GM10248 (cell line): ENCODE data around the gene LRTM1.

Experiments
- CTCF ChIA-PET: fragments of 300-600 bp; sonication (Branson Sonifier 250); formaldehyde crosslinking; extraction: SDS; loops from one replicate; lab custom pipeline; 2021; ENCODE audit warnings: antibody characterized with exemption; lab: Yijun Ruan, JAX
- POLR2A ChIA-PET: fragments of 350-650 bp; sonication (Branson Sonifier 250); formaldehyde crosslinking; extraction: SDS; loops from one replicate; lab custom pipeline; 2020; ENCODE audit warnings: antibody characterized with exemption; lab: Yijun Ruan, JAX
- DNase-seq: peaks from one replicate; pipeline ENCODE4 v3.0.0; 2012; ENCODE audit errors: extremely low spot score
- TF ChIP-seq, protein P1 (sequence below): IDR thresholded peaks from 2 replicates; pipeline ENCODE4 v1.5.1; 2012; ENCODE audit warnings: mild to moderate bottlenecking, low read depth; ENCODE audit errors: extremely low read depth, missing control alignments, control extremely low read depth

Gene LRTM1

DNA sequence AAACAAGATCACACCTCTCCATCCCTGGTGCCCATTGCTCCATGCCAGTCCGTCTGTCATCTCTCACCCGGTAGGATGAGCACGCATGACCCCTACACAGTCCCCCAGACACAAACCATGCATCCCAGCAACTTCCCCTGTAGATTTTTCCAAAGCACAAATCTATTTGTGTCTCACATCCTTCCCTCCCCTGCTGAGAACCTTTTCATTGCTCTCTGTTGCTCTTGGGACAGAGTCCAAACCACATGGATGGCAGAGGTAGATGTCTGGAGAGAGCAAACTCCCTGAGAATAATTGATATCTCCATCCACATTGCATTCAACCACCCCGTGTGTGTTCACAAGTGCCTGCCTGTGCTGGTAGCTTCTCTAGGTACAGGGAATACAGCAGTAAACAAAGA, 29.9 kb upstream of the LRTM1 start:
- CTCF ChIA-PET, result no interaction called here
- POLR2A ChIA-PET, result no interaction called here
- TF ChIP-seq, protein P1, sequence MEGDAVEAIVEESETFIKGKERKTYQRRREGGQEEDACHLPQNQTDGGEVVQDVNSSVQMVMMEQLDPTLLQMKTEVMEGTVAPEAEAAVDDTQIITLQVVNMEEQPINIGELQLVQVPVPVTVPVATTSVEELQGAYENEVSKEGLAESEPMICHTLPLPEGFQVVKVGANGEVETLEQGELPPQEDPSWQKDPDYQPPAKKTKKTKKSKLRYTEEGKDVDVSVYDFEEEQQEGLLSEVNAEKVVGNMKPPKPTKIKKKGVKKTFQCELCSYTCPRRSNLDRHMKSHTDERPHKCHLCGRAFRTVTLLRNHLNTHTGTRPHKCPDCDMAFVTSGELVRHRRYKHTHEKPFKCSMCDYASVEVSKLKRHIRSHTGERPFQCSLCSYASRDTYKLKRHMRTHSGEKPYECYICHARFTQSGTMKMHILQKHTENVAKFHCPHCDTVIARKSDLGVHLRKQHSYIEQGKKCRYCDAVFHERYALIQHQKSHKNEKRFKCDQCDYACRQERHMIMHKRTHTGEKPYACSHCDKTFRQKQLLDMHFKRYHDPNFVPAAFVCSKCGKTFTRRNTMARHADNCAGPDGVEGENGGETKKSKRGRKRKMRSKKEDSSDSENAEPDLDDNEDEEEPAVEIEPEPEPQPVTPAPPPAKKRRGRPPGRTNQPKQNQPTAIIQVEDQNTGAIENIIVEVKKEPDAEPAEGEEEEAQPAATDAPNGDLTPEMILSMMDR, result no peak
- DNase-seq, result no peak

DNA sequence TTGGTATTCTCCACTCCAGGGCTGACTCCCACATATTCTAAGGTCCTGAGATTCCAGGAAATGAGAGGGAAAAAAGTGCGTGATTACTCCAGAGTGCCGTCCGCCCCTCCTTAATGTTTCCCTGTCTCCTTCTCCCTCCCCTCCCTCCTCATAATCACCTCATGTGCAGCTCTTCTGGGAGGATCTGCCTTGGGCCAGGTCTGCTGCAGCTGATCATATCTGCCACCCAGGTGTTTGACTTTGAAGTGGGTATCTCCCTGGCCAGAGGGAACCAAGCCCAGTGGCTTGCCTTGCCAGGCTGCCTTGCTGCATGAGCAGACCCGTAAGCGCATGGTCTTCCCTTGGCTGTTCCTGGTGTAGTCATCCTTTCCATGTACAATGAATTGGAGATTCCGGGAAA, 28.1 kb upstream of the LRTM1 start:
- POLR2A ChIA-PET, result no interaction called here
- no peak for DNase-seq
- CTCF ChIA-PET, result interaction anchor here (1.3 kb wide), 1 partner anchor 20 kb away, joined by 4 read pairs; no protein-coding TSS in a partner anchor

DNA sequence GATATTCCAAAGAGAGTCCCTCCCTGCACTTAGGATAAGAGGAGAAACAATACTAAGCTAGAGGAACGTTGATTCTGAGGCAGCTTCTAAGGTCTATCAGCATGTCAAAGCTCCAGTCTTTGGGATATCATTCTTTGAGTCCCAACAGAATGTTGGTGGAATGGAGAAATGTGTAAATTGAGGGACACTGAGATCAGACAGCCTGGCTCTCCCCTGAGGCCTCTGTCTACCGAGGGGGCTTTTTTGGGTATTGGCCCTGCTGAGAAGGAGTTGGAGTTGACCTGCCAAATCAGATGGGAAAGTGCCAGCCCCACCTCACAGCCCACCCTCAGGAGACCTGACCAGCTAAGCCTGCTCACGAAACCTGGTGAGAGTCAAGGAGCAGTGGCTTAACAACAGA, 27.6 kb upstream of the LRTM1 start:
- POLR2A ChIA-PET, result no interaction called here
- TF ChIP-seq, protein P1, result no peak
- CTCF ChIA-PET, result interaction anchor here (1.3 kb wide), 1 partner anchor 20 kb away, joined by 4 read pairs; no protein-coding TSS in a partner anchor
- no peak for DNase-seq

More for the DNA sequence above, 28.1 kb upstream of the LRTM1 start:
- TF ChIP-seq, protein P1, result no peak

DNA sequence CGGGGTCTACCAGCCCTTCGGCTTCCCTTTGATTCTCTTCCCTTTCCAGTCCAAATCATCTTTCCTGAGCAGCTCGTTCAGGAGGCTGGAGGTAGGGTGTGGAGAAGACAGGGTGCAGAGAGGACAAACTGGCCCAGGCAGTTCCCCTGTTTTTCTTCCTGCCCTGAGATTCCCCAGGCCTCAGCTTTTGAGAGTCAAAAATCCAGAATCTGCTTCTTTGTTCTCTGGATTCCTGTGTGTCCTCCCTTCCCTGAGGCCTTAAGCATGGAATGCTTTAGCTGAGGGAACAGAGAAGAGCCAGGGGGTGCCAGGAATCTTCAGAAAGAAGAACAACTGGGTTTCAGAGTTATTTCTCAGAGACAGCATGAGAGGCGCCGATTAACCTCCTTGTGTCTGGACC, 26.7 kb upstream of the LRTM1 start:
- POLR2A ChIA-PET, result no interaction called here
- TF ChIP-seq, protein P1, result no peak
- CTCF ChIA-PET, result interaction anchor here (1.3 kb wide), 1 partner anchor 19 kb away, joined by 4 read pairs; no protein-coding TSS in a partner anchor
- DNase-seq, result no peak

DNA sequence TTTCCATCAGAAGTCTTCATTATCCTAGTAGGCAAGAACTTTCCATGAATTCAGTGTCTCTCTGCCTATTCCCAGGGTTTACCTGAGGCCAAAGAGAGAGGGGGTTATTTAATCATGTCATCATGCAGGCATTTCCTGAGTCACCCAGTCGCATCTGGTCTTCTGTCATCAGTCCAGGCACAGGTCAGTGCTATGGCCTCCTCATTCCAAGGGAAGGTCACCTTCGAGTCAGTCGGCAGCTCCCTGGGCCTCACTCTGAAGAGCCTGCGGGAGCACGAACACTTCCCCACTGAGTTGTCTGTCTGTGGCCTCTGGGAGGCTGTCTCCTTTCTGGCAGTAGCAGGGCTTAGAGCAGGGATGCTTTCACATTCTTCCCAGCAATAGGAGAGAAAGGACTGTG, 26.2 kb upstream of the LRTM1 start:
- CTCF ChIA-PET, result no interaction called here
- no peak for DNase-seq
- POLR2A ChIA-PET, result no interaction called here

DNA sequence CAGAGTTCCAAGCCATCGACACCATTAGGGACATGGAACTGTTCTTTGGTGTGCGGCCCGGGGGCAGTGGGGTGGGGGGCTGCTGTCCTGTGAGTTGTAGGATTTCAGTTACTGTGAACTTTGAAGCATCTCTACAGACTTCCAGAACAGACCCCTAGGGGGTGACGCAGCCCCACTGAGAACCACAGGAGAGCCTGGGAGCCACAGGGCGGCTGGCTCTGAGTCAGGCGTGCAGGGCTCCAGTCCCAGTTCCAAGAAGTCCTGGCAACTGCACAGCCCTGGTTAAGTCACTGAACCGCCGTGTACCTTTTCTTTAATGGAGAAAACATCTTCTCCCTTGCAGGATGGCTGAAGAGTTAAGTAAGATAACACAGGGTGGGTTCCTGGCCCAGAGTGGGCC, 23.5 kb upstream of the LRTM1 start:
- CTCF ChIA-PET, result no interaction called here
- TF ChIP-seq, protein P1, result no peak
- POLR2A ChIA-PET, result no interaction called here
- no peak for DNase-seq

More for the DNA sequence above, 26.2 kb upstream of the LRTM1 start:
- TF ChIP-seq, protein P1, result no peak

DNA sequence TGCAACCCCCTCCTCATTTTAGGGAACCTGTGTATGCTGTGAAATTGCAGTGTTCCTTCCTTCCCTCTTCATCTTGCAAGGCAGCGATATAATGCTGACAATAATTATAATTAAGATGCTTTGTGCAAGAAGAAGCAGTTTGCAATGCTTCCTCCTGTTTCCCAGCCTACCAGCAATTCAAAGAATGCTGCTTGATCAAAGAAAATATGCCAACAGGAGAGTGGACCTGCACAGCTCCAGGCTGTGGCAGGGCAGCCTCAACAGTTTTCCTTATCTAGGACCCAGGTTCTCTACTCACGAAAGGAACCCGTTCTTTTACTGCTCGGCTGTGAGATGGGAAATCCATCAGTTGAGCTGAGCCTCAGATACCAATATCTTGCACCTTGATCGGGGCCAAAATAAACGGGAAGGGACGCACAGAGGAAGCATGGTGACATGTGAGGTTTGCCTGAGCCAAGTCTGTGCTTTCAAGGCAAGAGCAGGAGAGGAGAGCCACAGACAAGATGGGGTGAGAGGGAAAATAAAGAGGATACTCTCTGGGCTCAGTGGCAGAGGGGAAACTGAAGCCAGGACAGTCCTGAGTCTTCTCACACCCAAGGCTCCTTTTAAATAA, 22.6 kb upstream of the LRTM1 start:
- ChIA-PET POLR2A (no interaction called here), CTCF (no interaction called here)
- no peak for DNase-seq
- TF ChIP-seq, protein P1, result no peak
